SIG-M5 treated with dmso at 0.1 percent for 504 hours (cell line): ENCODE results near the gene SLC1A3.

Experiments used
- DNase-seq: peaks from one replicate; lab custom pipeline; 2025; ENCODE audit not compliant: unreplicated experiment; lab: John Stamatoyannopoulos, UW

SLC1A3 gene

DNA sequence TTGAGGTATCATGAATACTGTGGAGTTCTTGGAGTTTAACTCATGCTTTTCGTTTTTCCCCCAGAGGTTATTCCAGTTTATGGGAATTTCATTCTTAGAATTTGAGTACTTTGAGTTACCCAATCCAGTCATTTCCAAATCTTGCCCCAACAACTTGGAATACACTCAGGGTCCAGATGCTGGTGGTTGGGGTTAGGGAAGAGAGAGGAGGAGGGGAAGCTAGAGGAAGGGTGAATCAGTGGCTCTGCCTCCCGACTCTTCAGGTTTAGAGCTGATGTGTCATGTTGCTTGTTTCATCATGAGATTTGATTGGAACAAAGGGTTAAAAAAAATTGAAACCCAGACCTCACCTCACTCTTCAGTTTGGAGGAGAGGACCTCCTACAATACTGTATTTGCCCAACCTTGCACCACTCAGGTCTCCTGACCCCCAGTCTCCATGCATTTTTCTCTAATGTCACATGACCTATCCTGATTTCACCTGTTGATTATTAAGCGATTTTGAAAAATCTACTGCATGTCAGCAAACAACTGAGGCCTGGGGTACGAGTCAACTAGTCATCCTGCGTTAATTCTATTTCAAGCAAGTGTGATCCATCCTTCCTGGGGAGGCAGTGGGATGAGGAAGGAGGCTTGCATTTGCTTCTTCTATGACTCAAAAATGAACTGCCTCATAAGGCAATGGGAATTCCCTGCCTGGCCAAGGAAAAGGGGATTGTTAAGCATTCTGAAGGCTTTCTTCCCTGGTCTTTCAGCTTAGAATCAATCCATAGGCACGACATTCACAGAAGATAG lies 6.2 kb upstream of the SLC1A3 start:
- DNase-seq: no peak

DNA sequence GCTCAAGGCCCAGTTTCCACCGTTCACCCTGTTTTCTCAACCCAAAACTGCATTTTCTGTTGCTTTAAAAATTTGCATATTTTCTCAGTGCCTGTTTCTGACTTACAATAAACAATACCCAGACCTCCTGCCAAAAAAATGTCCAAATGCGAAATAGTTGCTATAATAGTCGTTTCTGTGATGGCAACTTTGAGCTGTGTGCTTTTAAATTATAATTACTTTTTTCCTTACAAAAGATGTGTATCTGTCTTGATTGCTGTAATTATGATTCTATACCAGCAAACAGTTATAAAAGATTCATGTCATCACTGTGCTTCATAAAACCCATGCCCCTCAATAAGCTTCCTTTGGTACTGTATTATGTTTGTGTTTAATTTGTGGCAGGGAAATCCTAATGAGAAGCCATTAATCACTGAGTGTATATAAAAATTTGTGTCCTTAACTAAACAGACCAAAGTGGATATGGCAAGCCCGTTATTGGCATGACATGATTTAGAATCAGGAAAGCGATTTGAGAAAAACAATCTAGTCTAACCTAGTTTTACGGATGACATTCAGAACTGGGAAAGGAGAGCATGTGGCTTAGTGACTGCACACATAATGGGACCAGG lies 5.4 kb upstream of the SLC1A3 start:
- no peak for DNase-seq

DNA sequence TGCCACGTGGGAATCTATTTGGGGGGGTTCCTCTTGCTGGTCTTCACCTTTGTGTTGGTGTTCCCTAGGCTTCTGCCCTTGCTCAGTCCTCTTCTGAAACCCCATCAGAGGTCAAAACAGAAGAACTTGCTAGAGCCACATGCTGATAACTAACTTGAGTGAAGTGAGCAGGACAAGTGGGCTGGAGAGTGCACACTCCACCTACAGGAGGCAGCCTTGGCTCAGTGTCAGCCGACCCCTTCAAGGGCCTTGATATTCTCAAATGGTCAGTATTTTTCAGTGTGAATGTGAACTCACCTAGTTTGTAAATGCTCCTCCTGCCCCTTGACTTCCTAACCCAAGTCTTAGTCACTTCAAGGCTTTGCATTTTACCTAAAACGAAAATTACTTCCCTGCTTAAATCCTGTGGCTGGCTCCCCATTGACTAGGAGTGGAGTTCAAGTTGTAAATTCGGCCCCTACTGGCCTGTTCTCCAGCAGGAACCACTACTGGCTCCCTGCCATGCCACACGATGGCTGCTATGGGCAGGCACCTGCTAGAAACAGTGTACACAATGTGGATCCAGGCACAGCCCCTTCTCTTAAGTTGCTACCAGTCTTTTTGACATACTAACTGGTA lies 3.6 kb upstream of the SLC1A3 start:
- no peak for DNase-seq

DNA sequence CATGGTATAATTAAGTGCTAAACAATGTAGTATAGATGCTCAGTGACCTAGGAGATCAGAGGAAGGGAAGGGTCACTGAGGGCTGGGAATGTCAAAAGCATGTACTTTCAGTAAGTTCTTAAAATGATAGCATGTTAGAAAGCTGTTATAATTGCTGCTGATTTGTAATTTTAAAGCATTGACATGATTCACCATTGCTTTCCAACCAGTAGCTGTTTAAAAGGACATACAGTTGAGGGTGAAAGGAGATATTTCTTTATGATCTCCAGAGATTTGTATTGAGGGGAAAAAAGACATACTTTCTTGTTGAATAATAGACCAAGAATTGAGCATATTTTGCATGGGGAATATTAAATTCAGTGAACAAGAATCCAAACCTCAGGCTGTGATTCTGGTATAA lies 1.2 kb upstream of the SLC1A3 start:
- DNase-seq: no peak

DNA sequence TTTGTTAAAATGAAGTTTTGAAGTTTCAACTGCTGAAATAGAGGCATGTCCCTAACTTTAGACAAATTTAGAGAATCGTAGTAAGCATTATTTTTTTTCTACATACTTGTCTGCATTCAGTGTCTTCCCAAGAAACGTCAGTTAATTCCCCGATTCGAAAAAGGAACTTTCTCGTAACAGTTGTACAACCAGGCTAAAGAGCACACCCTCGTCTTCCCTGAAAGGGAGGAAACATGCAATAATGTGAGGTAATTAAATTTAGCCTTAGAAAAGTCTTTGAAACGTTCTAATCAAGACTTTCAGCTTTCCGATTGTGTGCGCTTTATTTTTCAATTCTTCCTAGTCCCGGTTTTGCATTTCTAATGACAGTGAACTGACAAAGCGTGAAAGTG lies 374 bp upstream of the SLC1A3 start:
- no peak for DNase-seq

DNA sequence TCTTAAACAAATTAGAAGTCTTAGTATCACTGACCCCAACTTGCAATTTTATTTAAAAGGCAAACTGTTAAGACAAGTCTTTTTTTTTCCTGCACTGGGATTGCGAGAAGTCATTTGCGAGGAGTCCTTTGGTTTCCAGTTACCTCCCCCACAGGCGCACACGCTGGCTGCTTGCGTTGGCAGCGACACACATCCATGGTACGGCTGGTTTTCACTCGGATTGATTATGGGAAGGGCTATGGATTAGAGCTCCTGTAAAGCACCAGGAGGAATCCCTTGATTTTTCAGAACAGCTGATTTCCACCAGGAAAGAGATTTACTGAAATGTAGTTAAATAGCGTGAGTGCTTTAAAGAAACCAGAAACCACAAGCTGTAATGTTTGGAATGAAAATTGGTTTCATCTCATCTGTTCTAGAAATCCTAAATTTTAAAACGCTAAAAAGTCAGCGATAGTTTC lies 737 bp downstream of the SLC1A3 start:
- DNase-seq: no peak

DNA sequence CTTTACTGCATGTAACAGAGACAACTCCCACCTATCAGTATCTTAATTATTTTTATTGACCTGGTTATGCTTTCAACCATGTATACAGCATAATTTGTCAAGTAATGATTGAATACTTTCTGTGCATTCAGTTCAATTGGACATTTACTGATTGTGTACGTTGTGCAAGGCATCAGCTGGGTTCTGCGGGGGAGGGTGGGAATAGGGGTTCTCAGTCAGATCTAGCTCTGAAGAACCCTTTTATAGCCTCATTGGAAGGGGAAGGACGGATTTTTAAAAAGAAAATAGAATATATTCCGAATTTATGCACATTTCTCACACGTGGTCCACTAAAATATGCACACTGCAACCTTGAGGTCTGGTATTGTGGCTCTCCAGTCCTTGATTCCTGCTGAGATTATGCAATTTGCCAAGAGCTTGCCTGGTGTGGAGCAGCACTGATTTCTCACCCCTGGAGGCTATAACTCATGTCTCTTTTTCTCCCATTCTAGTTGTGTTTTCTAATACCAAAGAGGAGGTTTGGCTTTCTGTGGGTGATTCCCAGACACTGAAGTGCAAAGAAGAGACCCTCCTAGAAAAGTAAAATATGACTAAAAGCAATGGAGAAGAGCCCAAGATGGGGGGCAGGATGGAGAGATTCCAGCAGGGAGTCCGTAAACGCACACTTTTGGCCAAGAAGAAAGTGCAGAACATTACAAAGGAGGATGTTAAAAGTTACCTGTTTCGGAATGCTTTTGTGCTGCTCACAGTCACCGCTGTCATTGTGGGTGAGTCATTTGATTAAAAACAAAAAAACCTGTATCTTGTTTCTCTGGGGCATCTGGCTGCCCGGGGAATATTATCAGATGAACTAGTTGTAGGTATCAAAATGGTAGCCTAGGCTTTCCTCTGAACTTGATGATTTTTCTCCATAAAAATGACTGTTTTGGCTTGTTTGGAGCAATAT lies 1.7 kb downstream of the SLC1A3 start:
- DNase-seq: no peak

DNA sequence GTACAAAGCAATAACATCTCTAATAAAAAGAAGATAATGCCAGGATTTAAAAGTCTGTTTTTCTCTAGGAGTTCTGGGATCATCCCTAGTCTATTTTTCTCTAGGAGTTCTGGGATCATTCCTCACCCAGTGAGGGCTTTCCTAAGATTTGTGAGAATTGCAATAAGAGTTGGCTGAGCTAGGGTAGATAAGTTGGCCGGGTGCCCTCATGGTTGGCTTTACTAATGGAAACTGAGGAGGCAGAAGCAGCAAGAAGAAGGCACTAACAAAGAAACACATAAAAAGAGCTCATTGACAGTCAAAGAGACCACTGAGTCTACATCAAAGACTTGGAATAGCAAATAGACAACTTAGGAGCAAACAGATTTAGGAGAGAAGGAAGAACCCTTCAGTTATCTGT lies 4.2 kb downstream of the SLC1A3 start:
- no peak for DNase-seq

DNA sequence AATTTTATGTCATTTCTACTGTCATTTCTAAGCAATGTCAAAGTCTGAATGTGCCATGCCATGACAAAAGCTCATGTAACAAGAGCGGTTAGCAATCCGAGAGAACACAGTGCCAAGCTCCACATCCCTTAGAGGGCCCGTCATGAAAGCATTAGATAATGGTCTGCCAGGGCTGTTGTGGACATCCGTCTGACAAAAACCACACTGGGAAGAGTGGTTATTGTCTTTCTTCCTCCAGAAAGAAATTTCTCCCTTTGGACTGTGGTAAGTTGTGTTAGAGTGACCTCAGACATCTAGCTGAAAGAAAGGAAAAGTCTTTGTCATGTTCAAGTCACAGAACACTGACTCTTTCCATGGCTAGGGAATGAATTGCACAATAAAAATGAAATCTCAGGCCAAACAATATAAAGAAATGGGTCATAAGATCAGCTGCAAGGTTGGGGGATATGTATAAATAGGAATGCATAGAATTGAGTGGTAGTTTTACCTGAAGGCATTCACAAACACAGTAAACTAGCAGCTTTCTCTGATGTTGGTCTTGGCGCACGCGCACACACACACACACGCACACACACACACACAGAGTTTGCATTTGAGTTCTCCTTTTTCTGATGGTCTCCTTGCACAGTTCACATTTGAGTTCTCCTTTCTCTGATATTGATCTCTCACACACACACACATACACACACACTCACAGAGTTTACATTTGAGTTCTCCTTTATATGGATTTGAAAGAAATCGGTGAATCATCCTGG lies 5.3 kb downstream of the SLC1A3 start:
- DNase-seq: no peak

DNA sequence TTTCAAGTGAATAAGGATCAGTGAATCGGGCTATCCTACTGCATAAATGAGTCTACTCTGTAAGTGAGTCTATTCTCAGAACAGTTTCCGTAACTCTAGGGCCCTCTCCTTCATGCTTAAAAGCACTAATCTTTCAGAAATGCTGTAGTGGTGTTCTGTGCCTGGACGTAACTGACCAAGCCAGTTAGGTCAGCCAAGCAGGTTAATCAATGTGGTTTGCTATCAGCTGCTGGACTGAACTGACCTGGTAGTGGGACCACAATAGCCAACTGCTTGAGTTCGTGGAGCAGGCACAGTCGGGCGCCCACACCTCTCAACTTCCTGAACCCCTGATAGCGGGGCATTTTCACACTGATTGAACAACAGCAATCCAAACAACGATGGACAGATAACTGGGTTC lies 6.8 kb downstream of the SLC1A3 start:
- DNase-seq: no peak

DNA sequence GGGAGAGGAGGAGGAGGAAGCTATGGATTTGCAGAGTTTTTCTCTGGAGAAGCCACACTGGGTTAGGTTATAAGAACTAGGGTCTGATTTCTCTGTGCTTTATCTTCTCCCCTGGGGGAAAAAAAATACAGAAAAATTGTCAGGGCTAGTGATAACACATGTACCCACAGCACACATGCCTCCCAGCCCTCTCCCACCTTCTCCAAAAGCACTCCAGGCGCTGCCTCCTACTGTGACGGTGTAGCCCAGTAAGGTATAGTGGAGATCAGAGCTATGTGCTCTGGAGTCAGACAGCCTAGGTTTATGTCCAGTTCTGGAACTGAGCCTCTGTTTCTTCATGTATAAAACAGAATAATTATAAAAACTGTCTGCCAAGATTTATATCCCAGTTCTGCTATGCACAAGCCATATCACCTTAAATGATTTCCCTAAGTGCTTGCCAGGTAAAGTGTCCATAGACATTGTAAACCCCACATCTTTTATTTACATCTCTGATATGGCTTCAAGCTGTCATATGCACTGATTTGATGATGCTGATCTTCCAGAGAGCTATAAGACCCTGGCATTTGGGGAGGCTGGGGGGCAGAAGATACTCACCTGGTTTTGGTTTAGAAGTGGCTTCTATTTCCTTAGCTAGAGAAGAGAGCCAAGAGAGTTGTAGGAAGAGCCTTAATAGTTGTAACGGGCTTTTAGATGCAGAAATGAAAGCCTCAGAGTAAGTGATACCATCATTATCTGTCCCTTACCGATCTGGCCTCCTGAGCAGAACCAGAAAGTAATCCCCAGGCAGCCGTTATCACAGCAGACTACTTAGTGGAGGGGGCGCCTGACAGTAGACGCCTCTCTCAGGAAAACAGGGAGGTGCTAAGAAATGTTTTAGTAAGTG lies 7.6 kb downstream of the SLC1A3 start:
- DNase-seq: no peak

DNA sequence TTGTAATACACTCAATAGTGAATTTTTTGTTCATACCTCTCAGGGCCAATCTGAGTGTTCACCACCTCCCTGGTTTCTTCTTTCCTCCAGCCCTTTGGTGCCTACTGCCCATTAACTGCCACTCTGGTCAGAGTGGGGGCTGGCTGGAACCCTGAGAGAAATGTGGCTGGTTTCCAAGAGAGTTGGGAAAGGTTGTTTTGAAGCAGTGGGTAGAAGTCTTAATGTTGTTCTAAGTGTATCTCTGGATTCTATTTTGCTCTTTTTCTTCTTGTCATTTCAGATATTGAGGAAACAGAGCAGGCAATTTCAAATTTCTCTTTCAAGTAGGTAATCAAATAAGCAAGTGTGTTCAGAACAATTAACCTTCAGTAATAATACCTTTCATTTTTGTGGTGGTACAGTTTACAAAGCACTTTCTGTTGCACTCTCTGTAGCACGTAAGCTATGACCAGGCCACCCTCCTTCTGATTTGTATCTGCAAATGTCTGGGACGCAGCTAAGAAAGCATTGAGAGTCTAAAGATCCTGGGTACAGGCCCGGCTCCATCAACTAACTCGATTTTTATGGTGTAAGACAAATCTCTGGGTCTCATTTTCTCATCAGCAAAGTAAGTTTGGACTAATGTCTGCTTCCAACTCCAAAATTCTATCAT lies 8.4 kb downstream of the SLC1A3 start:
- DNase-seq: no peak

DNA sequence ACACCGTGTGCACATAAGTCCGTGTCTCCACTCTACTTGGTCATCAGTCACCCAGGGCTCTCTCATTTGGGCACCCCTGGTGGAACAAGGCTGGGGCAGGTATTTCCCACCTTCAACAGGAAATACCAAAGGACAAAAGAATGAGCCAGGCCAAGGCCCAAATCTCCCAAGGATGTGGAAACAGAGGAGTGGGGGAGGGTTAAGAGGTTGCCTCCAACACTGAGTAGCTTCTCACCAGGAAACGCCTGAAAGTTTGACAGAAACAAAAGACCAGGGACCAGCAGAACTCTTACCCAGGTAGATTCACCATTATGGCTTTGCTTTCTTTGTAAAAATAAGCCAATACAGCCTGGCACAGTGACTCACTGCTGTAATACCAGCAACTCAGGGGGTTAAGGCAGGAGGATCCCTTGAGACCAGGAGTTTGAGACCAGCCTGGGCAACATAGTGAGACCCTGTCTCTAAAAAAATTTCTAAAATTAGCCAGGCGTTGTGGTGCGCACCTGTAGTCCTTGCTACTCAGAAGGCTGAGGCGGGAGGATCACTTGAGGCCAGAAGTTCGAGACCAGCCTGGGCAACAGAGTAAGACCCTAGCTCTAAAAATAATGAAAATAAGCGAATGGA lies 12.7 kb downstream of the SLC1A3 start:
- no peak for DNase-seq

DNA sequence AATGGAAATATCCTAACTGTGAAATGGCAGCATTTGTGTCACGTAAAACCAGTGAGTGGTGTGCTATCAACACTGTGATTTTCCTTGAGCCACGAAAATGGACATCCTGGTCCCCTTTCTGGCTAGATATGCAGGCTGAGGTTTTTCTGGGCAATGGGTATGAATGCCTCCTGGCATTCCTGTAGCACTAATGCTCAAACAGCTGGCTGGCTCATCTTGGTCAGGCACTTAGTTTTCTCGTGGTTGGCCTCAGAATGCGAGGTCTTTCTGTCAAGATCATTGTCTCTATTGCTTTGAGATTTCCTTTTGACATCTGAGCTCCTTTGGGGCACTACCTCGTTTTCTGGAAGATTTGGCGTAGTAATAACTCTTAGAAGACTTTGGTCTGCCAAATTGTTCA lies 15.6 kb downstream of the SLC1A3 start:
- DNase-seq: no peak

DNA sequence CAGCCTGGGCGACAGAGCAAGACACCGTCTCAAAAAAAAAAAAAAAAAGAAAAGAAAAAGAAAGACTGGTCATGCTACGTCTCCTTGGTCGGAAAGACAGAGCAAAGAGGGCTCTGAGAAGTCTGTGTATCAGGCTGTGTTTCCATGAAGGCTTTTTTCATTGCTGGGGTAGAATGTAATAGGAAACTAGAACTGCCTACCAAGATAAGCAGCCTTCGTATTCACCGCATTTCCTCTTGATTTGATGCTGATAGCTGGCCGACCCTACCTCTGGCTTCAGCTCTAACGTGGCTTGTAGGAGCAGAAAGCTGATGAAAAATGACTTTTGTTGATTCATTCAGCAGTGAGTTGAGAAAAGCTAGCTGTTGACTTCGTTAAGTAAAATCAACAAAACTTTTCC lies 17.4 kb downstream of the SLC1A3 start:
- DNase-seq: no peak

DNA sequence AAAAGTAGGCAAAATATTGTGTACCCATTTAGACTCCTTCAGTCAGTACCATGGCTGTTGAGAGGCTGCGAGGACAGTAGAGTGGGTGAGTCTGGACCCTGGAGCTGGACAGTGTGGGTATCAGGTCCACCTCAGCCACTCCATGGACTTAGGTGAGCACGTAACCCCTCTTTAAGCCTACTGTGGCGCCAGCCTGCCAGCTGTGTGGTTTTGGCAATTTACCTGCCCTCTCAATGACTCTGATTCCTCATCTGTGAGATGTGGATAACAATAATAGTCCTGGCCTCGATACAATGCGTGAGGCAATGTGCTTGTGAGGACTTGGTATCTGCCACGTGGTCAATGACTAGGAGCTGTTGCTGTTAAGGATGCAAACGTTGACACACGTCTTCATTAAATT lies 17.9 kb downstream of the SLC1A3 start:
- DNase-seq: no peak

DNA sequence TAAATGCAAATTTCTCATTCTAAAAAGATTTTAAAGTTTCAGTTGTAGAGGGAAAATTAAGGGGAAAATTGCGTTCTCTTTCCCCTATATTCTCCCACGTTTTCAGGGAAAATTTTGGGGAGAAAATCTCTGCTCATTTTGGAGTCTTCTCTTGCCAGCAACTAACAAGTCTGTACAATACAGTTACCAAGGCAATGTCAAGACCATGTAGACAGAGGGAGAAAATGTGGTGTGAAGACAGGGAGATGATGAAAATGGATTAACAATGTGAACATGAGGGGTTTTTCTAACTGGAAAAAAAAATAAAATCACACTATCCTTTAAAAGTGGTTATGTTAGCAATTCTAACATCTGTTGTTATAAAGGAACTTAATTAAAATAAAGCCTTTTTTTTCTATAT lies 22.3 kb downstream of the SLC1A3 start:
- DNase-seq: no peak

DNA sequence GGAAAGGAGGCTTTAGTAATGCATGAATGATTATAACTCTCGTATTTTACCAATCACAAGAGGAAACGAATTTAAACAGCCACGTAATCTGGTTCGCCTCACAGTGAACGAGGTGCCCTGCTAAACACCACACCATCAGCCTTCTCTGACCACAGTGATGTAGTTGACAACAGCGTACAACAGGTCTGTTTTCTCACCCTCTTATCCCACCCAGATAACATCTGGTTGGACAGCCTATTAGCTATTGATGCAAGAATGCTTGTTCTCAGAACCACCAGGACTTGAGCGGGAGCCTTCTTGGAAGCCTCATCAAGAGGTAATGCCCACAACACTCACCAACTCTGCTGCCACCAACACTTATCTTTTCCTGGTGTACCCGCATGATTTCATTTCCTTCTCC lies 23.3 kb downstream of the SLC1A3 start:
- DNase-seq: no peak
